ENCODE data around the gene FECH.
A peak's percentile ranks its signal among the peaks of the same experiment; 100 is the strongest.
"Not testable (repeated sequence)": the region's sequence is repeated elsewhere in the genome, so short reads cannot be mapped to it uniquely, and the experiment has no call there.

The FECH gene

GRCh38 chr18:57533006-57533867 is 53.3 kb downstream of the FECH start:
- H3K9ac ChIP-seq (ENCODE audit: low read depth, low read length), result no peak overlapping the region
- H3K9me3 ChIP-seq (ENCODE audit: control insufficient read depth, insufficient read depth, low read length), result no peaks in the 10 kb centered on the region
- no peak overlapping the region for H3K4me3 ChIP-seq (ENCODE audit: low read depth, low read length)
- no peaks in the 10 kb centered on the region for H3K36me3 ChIP-seq (ENCODE audit: control insufficient read depth, insufficient read depth, low read length)
- peak overlapping the region; percentile 19 for H3K27ac ChIP-seq (ENCODE audit: low read depth, low read length)
- peaks cover 21% of the 10 kb centered on the region for H3K4me1 ChIP-seq (ENCODE audit: control insufficient read depth, insufficient read depth, low read length)
- H3K27me3 ChIP-seq (ENCODE audit: control insufficient read depth, insufficient read depth, low read length), result no peaks in the 10 kb centered on the region

GRCh38 chr18:57529151-57529550 is 57.4 kb downstream of the FECH start:
- Histone ChIP-seq H3K4me3 (ENCODE audit: low read depth, low read length) (no peak overlapping the region), H3K9ac (ENCODE audit: low read depth, low read length) (no peak overlapping the region), H3K4me1 (ENCODE audit: control insufficient read depth, insufficient read depth, low read length) (peaks cover 21% of the 10 kb centered on the region), H3K36me3 (ENCODE audit: control insufficient read depth, insufficient read depth, low read length) (no peaks in the 10 kb centered on the region), H3K27me3 (ENCODE audit: control insufficient read depth, insufficient read depth, low read length) (no peaks in the 10 kb centered on the region), H3K27ac (ENCODE audit: low read depth, low read length) (no peak overlapping the region), H3K9me3 (ENCODE audit: control insufficient read depth, insufficient read depth, low read length) (no peaks in the 10 kb centered on the region)

GRCh38 chr18:57527556-57528229 is 58.8 kb downstream of the FECH start:
- Histone ChIP-seq H3K9ac (ENCODE audit: low read depth, low read length) (no peak overlapping the region), H3K9me3 (ENCODE audit: control insufficient read depth, insufficient read depth, low read length) (no peaks in the 10 kb centered on the region), H3K4me1 (ENCODE audit: control insufficient read depth, insufficient read depth, low read length) (peaks cover 9% of the 10 kb centered on the region; the same call in 1 of the 2 replicates), H3K27ac (ENCODE audit: low read depth, low read length) (no peak overlapping the region), H3K36me3 (ENCODE audit: control insufficient read depth, insufficient read depth, low read length) (no peaks in the 10 kb centered on the region), H3K27me3 (ENCODE audit: control insufficient read depth, insufficient read depth, low read length) (no peaks in the 10 kb centered on the region), H3K4me3 (ENCODE audit: low read depth, low read length) (no peak overlapping the region)

- Histone ChIP-seq H3K4me1 (ENCODE audit: control insufficient read depth, insufficient read depth, low read length) (no peaks in the 10 kb centered on the region), H3K36me3 (ENCODE audit: control insufficient read depth, insufficient read depth, low read length) (no peaks in the 10 kb centered on the region), H3K27ac (ENCODE audit: low read depth, low read length) (no peak overlapping the region), H3K4me3 (ENCODE audit: low read depth, low read length) (no peak overlapping the region), H3K27me3 (ENCODE audit: control insufficient read depth, insufficient read depth, low read length) (no peaks in the 10 kb centered on the region), H3K9ac (ENCODE audit: low read depth, low read length) (no peak overlapping the region), H3K9me3 (ENCODE audit: control insufficient read depth, insufficient read depth, low read length) (no peaks in the 10 kb centered on the region)
Measured at GRCh38 chr18:57523171-57523956, 63.1 kb downstream of the FECH start.

- not testable (repeated sequence) for H3K4me3 ChIP-seq (ENCODE audit: low read depth, low read length); H3K27ac ChIP-seq (ENCODE audit: low read depth, low read length); H3K4me1 ChIP-seq (ENCODE audit: control insufficient read depth, insufficient read depth, low read length); H3K27me3 ChIP-seq (ENCODE audit: control insufficient read depth, insufficient read depth, low read length); H3K9me3 ChIP-seq (ENCODE audit: control insufficient read depth, insufficient read depth, low read length); H3K36me3 ChIP-seq (ENCODE audit: control insufficient read depth, insufficient read depth, low read length); H3K9ac ChIP-seq (ENCODE audit: low read depth, low read length)
Measured at GRCh38 chr18:57522348-57522747, 64.2 kb downstream of the FECH start.

GRCh38 chr18:57519668-57520424 is 66.7 kb downstream of the FECH start:
- no peak overlapping the region for H3K27ac ChIP-seq (ENCODE audit: low read depth, low read length)
- H3K9ac ChIP-seq (ENCODE audit: low read depth, low read length), result no peak overlapping the region
- H3K9me3 ChIP-seq (ENCODE audit: control insufficient read depth, insufficient read depth, low read length), result no peaks in the 10 kb centered on the region
- H3K27me3 ChIP-seq (ENCODE audit: control insufficient read depth, insufficient read depth, low read length), result no peaks in the 10 kb centered on the region
- no peaks in the 10 kb centered on the region for H3K4me1 ChIP-seq (ENCODE audit: control insufficient read depth, insufficient read depth, low read length)
- H3K36me3 ChIP-seq (ENCODE audit: control insufficient read depth, insufficient read depth, low read length), result no peaks in the 10 kb centered on the region
- no peak overlapping the region for H3K4me3 ChIP-seq (ENCODE audit: low read depth, low read length)

- H3K27ac ChIP-seq (ENCODE audit: low read depth, low read length), result no peak overlapping the region
- H3K4me3 ChIP-seq (ENCODE audit: low read depth, low read length), result no peak overlapping the region
- H3K36me3 ChIP-seq (ENCODE audit: control insufficient read depth, insufficient read depth, low read length), result no peaks in the 10 kb centered on the region
- H3K9me3 ChIP-seq (ENCODE audit: control insufficient read depth, insufficient read depth, low read length), result no peaks in the 10 kb centered on the region
- no peaks in the 10 kb centered on the region for H3K27me3 ChIP-seq (ENCODE audit: control insufficient read depth, insufficient read depth, low read length)
- no peaks in the 10 kb centered on the region for H3K4me1 ChIP-seq (ENCODE audit: control insufficient read depth, insufficient read depth, low read length)
- no peak overlapping the region for H3K9ac ChIP-seq (ENCODE audit: low read depth, low read length)
Measured at GRCh38 chr18:57518533-57518932, 68.0 kb downstream of the FECH start.

GRCh38 chr18:57516056-57516455 is 70.4 kb downstream of the FECH start:
- Histone ChIP-seq H3K9ac (ENCODE audit: low read depth, low read length) (no peak overlapping the region), H3K4me1 (ENCODE audit: control insufficient read depth, insufficient read depth, low read length) (no peaks in the 10 kb centered on the region), H3K27me3 (ENCODE audit: control insufficient read depth, insufficient read depth, low read length) (no peaks in the 10 kb centered on the region), H3K9me3 (ENCODE audit: control insufficient read depth, insufficient read depth, low read length) (no peaks in the 10 kb centered on the region), H3K36me3 (ENCODE audit: control insufficient read depth, insufficient read depth, low read length) (no peaks in the 10 kb centered on the region), H3K4me3 (ENCODE audit: low read depth, low read length) (no peak overlapping the region), H3K27ac (ENCODE audit: low read depth, low read length) (no peak overlapping the region)

GRCh38 chr18:57505231-57505630 is 81.3 kb downstream of the FECH start:
- H3K4me1 ChIP-seq (ENCODE audit: control insufficient read depth, insufficient read depth, low read length), result no peaks in the 10 kb centered on the region
- H3K27me3 ChIP-seq (ENCODE audit: control insufficient read depth, insufficient read depth, low read length), result no peaks in the 10 kb centered on the region
- H3K9ac ChIP-seq (ENCODE audit: low read depth, low read length), result no peak overlapping the region
- H3K36me3 ChIP-seq (ENCODE audit: control insufficient read depth, insufficient read depth, low read length), result no peaks in the 10 kb centered on the region
- no peak overlapping the region for H3K4me3 ChIP-seq (ENCODE audit: low read depth, low read length)
- H3K9me3 ChIP-seq (ENCODE audit: control insufficient read depth, insufficient read depth, low read length), result no peaks in the 10 kb centered on the region
- no peak overlapping the region for H3K27ac ChIP-seq (ENCODE audit: low read depth, low read length)

GRCh38 chr18:57502624-57503023 is 83.9 kb downstream of the FECH start:
- H3K36me3 ChIP-seq (ENCODE audit: control insufficient read depth, insufficient read depth, low read length), result no peaks in the 10 kb centered on the region
- H3K4me1 ChIP-seq (ENCODE audit: control insufficient read depth, insufficient read depth, low read length), result no peaks in the 10 kb centered on the region
- no peak overlapping the region for H3K4me3 ChIP-seq (ENCODE audit: low read depth, low read length)
- no peak overlapping the region for H3K9ac ChIP-seq (ENCODE audit: low read depth, low read length)
- no peaks in the 10 kb centered on the region for H3K9me3 ChIP-seq (ENCODE audit: control insufficient read depth, insufficient read depth, low read length)
- no peak overlapping the region for H3K27ac ChIP-seq (ENCODE audit: low read depth, low read length)
- no peaks in the 10 kb centered on the region for H3K27me3 ChIP-seq (ENCODE audit: control insufficient read depth, insufficient read depth, low read length)
